HG03571 (cell line): ENCODE results near the gene CCBE1.

Experiments used
- ATAC-seq: cut with Tn5 transposase; IDR thresholded peaks from one replicate; pipeline ENCODE4 v1.9.1; 2021; ENCODE audit not compliant: unreplicated experiment

Gene CCBE1

GRCh38 chr18:59420244-59420643 is 277.0 kb downstream of the CCBE1 start:
- no peak for ATAC-seq

GRCh38 chr18:59419386-59419785 is 277.8 kb downstream of the CCBE1 start:
- ATAC-seq, result no peak

GRCh38 chr18:59416818-59417217 is 280.4 kb downstream of the CCBE1 start:
- ATAC-seq, result no peak

- no peak for ATAC-seq
These were observed 283.0 kb downstream of the CCBE1 start for GRCh38 chr18:59414111-59414653.

- ATAC-seq, result peak; percentile 91
These were observed 294.7 kb downstream of the CCBE1 start for GRCh38 chr18:59402432-59403090.

- ATAC-seq, result no peak
These were observed 296.8 kb downstream of the CCBE1 start for GRCh38 chr18:59400407-59400806.

- no peak for ATAC-seq
These were observed 301.7 kb downstream of the CCBE1 start for GRCh38 chr18:59395226-59396175.

GRCh38 chr18:59393381-59393780 is 303.8 kb downstream of the CCBE1 start:
- no peak for ATAC-seq

- no peak for ATAC-seq
These were observed 308.4 kb downstream of the CCBE1 start for GRCh38 chr18:59388817-59389216.

- ATAC-seq, result no peak
These were observed 309.3 kb downstream of the CCBE1 start for GRCh38 chr18:59387687-59388565.

- ATAC-seq, result no peak
These were observed 310.1 kb downstream of the CCBE1 start for GRCh38 chr18:59386909-59387686.

- no peak for ATAC-seq
These were observed 312.0 kb downstream of the CCBE1 start for GRCh38 chr18:59385191-59385590.

- ATAC-seq, result no peak
These were observed 313.4 kb downstream of the CCBE1 start for GRCh38 chr18:59383851-59384250.

- ATAC-seq, result no peak
These were observed 314.8 kb downstream of the CCBE1 start for GRCh38 chr18:59382383-59382782.

GRCh38 chr18:59381949-59382348 is 315.3 kb downstream of the CCBE1 start:
- ATAC-seq, result no peak
